Activated naive CD4-positive, alpha-beta T cell treated with Interleukin-2 at 50 U/mL for 16 hours (primary cell): ENCODE results near the gene GGPS1.
"Not testable (repeated sequence)": the region's sequence is repeated elsewhere in the genome, so short reads cannot be mapped to it uniquely, and the experiment has no call there.

ENCODE experiments used
- DNase-seq: peaks from one replicate; pipeline ENCODE4 v3.0.0-alpha.2; 2020

The GGPS1 gene

DNA sequence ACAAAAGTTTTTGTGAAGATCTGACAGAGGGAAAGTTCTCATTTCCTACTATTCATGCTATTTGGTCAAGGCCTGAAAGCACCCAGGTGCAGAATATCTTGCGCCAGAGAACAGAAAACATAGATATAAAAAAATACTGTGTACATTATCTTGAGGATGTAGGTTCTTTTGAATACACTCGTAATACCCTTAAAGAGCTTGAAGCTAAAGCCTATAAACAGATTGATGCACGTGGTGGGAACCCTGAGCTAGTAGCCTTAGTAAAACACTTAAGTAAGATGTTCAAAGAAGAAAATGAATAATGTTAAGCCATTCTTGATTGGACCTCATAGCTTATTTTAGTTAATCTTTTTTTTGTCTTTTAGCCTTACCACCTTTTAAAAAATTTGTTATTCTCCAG lies 14.1 kb downstream of the GGPS1 start:
- no peak for DNase-seq

DNA sequence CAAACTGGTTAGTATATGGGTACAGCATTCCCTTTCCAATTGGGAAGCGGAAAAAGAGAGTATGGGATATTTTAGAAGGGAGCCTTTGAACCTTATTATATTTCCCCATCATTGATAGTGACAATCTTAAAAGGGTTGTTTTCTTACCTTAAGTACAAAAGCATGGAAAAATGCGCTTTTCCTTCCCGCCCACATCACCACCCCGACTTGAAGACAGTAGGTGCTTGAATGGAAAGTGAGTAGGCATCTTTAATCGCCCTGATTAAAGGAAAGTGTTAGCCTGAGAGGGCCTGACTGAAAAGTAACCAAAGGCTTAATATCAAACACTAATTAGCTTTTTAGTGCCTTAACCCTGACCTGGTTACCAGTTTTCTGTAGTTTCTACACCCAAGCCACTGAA lies 15.4 kb downstream of the GGPS1 start:
- DNase-seq: no peak

DNA sequence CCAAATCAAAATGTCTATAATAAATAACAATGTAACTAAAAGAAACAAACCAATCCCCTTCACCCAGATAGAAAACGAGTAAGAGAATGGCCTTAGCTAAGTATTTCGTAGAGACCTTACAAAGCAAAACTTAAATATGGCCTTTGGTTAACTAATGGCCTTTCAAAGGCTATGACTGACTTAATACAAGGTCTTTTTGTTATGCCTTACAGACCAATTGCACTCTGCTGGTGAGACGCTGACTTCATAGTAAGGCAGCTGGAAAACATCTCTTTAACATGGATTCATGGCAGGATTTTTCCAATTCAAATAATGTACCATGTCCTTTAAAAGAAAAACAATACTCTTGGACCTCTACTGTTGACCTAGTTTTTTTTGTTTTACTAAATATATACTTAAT lies 23.1 kb downstream of the GGPS1 start:
- no peak for DNase-seq

DNA sequence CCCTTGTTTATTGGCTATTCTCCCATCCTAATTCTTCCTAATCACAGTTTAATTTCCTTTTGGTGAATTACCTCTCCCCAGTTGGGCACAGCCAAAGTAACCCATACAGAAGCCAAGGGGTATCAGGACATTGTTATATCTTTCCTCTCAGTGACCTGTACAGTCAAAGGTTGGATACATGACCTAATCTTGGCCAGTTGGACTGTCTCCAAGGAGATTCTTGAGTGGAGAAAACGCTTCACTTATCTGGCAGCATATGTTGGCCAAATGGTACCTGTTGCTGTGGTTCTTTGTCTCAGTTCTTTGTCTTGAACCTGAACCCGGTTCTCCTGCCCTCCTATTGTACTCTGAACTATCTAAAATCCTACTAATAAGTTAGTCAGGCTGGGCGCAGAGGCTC lies 23.5 kb downstream of the GGPS1 start:
- no peak for DNase-seq

DNA sequence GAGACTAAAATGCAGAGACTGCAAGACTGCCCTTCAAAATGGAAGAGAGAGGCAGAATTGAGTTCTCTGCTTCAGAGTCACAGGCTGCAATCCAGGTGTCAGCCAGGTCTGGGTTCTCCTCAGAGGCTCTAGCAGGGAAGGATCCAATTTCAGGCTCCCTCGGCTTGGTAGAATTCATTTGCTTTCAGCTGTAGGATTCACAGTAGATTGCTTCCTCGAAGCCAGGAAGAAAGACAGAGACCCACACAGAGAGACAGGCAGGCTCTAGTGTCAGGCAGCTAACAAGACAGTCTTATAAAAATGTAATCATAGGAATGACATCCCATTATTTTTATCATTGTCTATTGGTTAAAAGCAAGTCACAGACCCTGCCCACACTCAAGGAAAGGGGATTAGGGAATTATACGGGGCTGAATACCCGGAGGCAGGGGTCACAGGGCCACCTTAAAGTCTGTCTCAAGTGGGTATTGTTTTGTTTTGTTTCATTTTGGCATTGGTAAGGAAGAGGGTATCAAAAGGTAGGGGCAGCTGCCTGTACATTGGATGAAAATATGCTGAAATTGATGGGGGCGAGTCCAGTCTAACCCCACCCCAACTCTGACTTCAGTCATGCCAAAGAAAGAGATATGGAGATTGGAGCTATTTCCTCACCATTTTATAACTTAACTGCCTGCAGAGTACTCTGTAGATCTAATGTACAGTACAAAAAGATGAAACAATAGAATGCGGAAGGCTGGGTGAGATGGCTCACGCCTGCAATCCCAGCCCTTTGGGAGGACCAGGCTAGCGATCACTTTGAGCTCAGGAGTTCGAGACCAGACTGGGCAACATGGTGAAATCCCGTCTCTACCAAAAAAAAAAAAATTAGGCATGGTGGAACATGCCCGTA lies 29.4 kb downstream of the GGPS1 start:
- DNase-seq: no peak

DNA sequence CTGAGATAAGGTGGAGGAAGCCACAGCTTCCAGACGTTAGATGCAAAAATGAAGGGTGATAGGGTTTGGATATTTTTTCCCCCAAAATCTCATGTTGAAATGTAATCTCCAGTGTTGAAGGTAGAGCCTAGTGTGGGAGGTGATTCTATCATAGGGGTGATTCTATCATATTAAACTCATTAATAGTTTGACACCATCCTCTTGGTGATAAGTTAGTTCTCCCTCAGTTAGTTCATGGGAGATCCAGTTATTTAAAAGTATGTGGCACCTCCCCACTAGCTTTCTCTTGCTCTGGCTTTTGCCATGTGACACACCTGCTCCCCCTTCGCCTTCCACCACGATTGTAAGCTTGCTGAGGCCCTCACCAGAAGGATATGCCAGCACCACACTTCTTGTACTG lies 30.5 kb downstream of the GGPS1 start:
- no peak for DNase-seq

DNA sequence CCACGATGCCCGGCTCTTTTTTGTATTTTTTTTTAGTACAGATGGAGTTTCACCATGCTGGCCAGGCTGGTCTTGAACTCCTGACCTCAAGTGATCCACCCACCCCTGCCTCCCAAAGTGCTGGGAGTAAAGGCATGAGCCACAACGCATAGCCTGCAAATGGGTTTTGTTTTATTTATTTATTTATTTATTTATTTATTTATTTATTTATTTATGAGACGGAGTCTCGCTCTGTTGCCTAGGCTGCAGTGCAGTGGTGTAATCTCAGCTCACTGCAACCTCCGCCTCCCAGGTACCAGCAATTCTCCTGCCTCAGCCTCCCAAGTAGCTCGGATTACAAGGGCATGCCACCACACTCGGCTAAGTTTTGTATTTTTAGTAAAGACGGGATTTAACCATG lies 35.8 kb downstream of the GGPS1 start:
- DNase-seq: not testable (repeated sequence)

DNA sequence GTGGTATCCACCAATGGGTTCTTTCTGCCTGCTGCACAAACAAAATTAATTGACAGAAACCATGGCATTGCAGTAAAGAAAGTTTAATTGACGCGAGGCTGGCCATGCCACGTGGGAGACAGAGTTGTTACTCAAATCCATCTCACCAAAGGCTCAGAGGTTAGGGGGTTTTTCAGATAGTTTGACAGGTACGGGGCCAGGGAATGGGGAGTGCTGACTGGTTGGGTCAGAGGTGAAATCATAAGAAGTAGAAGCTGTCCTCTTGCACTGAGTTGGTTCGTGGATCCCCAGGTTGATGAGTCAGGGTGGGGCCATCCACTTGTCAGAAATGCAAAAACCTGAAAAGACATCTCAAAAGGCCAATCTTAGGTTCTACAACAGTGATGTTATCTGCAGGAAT lies 37.9 kb downstream of the GGPS1 start:
- DNase-seq: peak; percentile 24

DNA sequence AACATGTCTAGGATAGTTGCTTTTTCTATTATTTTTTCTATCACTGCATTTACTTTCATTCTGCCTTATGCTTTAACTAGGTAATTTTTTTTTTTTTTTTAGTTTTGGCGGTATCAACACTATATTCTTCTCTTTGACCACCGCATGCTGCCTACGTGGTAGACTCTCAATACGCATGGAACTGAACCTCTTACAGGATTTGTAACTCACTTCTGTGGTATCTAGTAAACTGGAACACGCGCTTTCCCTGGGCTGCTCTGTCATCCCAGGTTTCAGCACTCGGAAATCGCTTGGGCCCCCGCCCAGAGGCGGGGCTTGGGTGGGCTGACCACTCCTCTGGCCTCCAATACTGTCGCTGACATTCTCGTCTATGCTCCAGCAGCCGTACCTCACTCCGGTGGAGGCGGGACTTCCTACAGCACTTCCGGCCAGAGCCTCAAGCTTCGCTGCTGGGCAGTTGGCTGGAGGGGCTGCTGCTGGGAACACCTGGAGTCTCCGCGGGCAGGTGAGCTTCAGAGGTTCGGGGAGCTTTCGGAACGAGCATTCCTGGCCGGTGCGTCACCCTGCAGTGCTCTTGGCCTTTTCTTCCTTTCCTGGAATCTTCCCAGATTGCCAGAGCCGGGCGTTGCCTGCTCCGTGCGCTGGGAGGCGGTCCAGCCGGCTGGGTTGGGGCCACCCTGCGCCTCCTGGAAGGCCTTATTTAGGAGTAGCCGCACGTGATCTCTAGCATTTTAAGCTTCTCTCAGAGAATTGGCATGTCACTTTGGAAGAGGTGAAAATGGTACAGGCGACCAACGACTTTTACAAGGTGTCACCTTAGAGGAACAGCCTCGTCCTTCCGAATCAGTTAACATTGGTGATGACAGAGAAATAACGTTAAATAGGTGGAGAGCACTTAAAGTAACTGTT lies 38.9 kb downstream of the GGPS1 start, which contains the start of gene TBCE:
TBCE (plus strand) TSS at position 428 of the 909 bp plus-strand sequence. CDS start 12,623 bp downstream, outside the sequence.
- DNase-seq: peak; percentile 91

DNA sequence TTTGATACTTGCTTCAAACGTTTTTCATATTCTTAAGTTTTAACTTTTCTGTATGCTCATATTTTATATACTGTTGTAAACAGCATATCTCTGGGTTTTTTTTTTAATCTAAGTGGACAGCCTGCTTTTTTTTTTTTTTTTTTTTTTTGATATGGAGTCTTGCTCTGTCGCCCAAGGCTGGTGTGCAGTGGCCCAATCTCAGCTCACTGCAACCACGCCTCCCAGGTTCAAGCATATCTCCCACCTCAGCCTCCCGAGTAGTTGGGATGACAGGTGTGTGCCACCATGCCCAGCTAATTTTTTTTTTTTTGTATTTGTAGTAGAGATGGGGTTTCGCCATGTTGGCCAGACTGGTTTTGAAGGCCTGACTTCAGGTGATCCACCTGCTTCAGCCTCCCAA lies 40.1 kb downstream of the GGPS1 start:
- no peak for DNase-seq

DNA sequence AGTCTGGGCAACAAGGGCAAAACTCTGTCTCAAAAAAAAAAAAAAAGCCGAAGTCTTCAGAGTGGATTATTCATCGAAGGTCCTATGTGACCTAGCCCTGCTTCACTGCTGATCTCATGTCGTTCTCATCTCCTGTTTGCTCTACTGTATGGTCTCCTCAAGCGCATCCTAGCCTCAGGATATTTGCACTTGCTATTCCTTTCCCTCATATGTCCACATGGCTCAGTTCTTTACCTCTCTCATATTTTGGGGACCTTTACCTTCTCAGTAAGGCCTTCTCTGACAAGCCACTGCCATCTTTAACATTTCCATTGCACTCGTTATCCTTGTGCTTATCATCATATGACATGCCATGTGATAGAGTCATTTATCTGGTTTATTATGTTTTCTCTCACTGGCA lies 41.4 kb downstream of the GGPS1 start:
- DNase-seq: no peak

DNA sequence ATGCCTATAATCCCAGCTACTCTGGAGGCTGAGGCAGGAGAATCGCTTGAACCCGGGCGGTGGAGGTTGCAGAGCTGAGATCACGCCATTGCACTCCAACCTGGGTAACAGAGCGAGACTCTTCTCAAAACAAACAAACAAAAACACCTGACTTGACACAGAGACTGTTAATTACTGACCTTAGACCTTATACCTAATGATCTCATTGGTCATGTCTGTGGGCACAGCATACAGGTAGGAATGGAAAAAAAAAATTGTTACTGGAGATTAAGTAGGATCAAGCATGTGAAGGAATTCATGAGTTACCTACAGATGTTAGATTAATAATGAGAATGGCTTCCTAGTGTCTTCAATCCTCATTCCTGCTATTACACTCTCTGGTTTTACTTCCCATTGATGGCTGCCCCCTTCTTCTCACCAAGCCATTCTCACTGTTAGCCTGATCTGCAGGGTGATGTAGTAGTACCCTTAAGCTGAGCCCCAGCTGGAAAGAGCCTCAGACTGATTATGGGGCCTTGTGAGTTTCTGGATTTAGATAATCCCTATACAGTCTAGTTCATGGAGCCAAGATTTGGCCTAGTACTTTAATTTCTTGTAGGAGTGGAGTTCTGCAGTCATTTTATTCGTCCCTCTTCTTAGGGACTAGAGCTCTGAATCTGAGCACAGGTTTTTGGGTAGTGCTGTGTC lies 47.7 kb downstream of the GGPS1 start:
- DNase-seq: no peak

DNA sequence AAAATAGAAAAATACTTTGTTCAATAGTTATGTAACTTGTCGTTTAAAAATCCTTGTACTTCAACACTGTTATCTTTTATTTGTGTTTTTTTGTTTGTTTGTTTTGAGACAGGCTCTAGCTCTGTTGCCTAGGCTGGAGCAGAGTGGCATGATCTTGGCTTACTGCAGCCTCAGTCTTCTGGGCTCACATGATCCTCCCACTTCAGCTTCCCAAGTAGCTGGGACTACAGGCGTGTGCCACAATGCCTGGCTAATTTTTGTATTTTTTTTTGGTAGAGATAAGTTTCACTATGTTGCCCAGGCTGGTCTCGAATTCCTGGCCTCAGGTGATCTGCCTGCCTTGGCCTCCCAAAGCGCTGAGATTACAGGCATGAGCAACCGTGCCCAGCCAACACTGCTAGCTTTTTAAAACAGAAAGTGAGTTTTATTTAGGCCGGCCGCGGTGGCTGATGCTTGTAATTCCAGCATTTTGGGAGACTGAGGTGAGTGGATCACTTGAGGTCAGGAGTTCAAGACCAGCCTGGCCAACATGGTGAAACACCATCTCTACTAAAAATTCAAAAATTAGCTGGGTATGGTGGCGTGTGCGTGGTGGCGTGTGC lies 49.9 kb downstream of the GGPS1 start:
- DNase-seq: not testable (repeated sequence)

DNA sequence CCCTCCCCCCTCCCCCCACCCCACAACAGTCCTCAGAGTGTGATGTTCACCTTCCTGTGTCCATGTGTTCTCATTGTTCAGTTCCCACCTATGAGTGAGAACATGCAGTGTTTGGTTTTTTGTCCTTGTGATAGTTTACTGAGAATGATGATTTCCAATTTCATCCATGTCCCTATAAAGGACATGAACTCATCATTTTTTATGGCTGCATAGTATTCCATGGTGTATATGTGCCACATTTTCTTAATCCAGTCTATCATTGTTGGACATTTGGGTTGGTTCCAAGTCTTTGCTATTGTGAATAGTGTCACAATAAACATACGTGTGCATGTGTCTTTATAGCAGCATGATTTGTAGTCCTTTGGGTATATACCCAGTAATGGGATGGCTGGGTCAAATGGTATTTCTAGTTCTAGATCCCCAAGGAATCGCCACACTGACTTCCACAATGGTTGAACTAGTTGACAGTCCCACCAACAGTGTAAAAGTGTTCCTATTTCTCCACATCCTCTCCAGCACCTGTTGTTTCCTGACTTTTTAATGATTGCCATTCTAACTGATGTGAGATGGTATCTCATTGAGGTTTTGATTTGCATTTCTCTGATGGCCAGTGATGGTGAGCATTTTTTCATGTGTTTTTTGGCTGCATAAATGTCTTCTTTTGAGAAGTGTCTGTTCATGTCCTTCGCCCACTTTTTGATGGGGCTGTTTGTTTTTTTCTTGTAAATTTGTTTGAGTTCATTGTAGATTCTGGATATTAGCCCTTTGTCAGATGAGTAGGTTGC lies 53.8 kb downstream of the GGPS1 start:
- not testable (repeated sequence) for DNase-seq

DNA sequence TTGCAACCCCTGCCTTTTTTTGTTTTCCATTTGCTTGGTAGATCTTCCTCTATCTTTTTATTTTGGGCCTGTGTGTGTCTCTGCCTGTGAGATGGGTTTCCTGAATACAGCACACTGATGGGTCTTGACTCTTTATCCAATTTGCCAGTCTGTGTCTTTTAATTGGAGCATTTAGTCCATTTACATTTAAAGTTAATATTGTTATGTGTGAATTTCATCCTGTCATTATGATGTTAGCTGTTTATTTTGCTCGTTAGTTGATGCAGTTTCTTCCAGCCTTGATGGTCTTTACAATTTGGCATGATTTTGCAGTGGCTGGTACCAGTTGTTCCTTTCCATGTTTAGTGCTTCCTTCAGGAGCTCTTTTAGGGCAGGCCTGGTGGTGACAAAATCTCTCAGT lies 57.3 kb downstream of the GGPS1 start:
- not testable (repeated sequence) for DNase-seq

DNA sequence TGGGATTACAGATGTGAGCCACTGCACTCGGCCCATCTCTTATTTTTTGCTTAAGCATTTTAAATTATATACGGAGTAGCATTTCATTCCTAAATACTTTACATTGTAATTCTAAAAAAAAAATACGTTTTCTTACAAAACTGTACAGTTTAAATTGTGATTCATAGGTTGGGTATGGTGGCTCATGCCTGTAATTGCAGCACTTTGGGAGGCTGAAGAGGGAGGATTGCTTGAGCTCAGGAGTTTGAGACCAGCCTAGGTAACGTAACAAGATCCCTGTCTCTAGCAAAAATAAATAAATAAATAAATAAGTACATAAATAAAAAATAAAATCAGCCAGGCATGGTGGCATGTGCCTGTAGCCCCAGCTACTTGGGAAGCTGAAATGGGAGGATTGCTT lies 63.5 kb downstream of the GGPS1 start:
- DNase-seq: no peak
